VCaP (cell line): Measurements from ENCODE around the gene GZMM.

ENCODE experiments used
- H3K27ac ChIP-seq: fragments of 450-650 bp; 2 replicates; pipeline ENCODE4 v1.5.1; 2017
- TF ChIP-seq, protein P1 (sequence below): fragments of 450-650 bp; conservative IDR thresholded peaks from 2 replicates; pipeline ENCODE4 v1.5.1; 2017; ENCODE audit warnings: mild to moderate bottlenecking, moderate library complexity

The GZMM gene

DNA sequence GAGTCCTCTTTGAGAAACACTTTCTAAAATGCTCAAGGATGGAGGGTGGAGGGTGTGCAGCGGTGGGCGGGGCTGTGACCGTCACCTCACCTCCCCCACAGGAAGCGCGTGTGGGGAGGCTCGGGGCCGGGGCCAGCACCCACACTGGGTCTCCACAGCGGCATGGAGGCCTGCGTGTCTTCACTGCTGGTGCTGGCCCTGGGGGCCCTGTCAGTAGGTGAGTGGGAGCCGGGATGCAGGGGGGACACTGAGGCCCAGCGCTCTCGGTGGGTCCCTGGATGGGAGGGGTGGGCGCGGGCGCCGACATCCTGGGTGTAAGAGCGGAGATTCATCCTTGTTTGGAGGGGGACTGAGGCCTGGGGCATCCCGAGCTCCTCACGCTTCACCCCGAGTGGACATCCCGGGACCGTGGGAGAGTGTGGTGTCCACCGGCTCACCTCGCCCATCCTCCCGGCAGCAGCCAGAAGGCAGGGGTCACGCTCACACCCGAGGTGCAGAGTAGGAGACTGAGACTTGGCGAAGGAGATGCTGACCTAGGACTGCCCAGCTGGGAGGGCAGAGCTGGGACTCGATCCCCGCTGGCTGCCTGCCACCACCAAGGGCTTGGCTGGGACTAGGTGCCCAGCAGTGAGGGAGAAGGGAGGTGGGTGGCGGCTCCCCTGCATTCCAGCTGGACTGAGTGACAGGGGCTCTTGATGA is at the start of gene GZMM:
TSS of gene GZMM (plus strand) at position 144 of the 699 bp plus-strand sequence. CDS start at position 163, 19 bp downstream.
- TF ChIP-seq, protein P1, sequence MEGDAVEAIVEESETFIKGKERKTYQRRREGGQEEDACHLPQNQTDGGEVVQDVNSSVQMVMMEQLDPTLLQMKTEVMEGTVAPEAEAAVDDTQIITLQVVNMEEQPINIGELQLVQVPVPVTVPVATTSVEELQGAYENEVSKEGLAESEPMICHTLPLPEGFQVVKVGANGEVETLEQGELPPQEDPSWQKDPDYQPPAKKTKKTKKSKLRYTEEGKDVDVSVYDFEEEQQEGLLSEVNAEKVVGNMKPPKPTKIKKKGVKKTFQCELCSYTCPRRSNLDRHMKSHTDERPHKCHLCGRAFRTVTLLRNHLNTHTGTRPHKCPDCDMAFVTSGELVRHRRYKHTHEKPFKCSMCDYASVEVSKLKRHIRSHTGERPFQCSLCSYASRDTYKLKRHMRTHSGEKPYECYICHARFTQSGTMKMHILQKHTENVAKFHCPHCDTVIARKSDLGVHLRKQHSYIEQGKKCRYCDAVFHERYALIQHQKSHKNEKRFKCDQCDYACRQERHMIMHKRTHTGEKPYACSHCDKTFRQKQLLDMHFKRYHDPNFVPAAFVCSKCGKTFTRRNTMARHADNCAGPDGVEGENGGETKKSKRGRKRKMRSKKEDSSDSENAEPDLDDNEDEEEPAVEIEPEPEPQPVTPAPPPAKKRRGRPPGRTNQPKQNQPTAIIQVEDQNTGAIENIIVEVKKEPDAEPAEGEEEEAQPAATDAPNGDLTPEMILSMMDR = no peak
- no peak within 1 kb of the TSS for H3K27ac ChIP-seq

DNA sequence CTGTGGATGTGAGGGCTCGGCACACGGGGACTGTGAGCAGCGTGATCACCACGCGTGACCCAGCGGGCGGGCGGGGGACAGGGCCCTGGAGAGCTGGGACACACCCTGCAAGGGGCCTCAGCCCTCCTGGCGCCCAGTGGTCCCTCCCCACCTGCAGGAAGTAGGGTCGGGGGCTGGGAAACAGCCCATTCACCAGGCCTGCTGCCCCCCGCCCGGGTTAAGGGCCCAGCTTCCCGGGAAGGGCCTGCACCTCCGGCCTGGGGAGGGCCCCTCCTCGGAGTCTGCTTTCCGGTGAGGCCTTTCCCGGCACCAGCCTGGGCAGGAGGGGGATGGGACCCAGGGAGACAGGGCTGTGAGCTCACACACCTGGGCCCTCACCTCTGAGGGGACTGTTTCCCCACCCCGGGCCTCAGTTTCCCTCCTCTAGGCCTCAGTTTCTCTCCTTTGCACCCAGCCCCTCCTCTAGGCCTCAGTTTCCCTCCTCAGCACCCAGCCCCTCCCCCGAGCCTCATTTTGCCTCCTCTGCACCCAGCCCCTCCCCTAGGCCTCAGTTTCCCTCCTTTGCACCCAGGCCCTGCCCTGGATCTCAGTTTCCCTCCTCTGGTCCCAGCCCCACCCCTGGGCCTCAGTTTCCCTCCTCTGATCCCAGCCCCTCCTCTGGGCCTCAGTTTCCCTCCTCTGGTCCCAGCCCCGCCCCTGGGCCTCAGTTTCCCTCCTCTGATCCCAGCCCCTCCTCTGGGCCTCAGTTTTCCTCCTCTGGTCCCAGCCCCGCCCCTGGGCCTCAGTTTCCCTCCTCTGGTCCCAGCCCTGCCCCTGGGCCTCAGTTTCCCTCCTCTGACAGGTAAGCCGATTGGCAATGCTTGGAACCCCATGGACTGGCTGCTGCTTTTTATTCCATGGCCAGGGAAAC is 49.4 kb upstream of the GZMM start:
- TF ChIP-seq, protein P1 = no peak
- no peak overlapping the region for H3K27ac ChIP-seq

DNA sequence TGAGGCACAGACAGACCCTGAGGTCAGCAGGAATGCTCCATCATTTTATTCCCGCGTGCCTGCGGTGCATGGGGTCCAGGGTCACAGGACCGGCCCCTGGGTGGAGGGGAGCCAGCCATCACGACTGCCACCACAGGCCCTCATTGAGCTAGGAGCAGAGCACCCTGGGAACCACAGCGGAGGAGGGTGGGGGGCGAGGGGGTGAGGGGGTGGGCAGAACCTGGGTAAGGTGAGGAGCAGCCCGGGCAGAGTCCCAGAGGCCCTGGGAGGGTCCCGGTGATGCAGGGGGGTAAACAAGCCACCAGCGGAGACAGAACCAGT is 48.8 kb upstream of the GZMM start:
- TF ChIP-seq, protein P1 = no peak
- H3K27ac ChIP-seq = no peak overlapping the region

DNA sequence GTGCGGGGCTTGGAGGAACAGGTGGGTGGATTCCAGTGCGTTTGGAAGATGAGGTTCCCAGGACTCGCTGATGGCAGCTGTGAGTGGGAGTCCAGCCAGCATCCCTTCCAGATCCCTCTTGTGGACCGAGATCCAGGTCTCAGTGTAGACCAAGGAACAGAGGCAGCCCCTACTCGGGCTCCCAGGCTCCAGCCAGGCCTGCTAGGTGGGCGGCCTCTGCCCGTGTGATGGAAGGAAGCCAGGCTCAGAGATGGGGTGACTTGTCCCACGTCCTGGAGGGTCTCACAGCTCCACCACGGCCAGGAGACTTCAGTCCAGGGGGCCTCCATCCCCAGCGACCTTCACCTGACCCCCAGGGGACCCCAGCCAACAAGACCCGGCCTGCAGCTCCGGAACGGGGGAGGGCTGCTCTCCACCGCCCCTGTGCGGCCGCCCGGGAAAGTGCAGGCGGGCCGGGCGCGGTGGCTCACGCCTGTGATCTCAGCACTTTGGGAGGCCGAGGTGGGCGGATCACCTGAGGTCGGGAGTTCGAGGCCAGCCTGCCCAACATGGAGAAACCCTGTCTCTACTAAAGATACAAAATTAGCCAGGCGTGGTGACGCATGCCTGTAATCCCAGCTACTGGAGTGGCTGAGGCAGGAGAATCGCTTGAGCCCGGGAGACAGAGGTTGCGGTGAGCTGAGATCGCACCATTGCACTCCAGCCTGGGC is 48.3 kb upstream of the GZMM start:
- no peak overlapping the region for H3K27ac ChIP-seq
- TF ChIP-seq, protein P1 = peak; percentile 68

DNA sequence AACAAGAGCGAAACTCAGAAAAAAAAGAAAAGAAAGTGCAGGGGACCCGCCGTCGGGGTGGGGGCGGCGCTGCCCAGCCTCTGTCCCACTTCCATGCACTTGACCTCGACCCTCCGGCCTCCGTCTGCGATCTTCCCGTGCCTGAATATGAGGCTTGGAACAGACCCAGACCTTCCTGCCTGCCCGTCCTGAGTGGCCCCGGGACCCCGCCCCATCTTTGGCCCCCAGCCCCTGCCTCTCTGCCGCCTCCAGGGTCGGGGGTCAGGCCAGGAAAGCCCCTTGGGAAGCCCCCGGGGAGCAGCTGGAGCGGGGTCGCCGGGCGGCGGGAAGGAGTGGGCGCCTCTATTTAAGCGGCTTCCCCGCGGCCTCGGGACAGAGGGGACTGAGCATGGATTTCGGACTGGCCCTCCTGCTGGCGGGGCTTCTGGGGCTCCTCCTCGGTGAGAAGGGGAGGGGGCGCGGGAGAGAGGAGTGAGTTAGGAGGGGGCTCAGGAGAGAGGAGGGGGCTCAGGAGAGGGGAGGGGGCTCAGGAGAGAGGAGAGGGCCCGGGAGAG is 47.7 kb upstream of the GZMM start, which contains the start of gene MADCAM1:
TSS of gene MADCAM1 (plus strand) at position 375 of the 554 bp plus-strand sequence. CDS start at position 389, 14 bp downstream.
- no peak within 1 kb of the TSS for H3K27ac ChIP-seq
- TF ChIP-seq, protein P1 = no peak

DNA sequence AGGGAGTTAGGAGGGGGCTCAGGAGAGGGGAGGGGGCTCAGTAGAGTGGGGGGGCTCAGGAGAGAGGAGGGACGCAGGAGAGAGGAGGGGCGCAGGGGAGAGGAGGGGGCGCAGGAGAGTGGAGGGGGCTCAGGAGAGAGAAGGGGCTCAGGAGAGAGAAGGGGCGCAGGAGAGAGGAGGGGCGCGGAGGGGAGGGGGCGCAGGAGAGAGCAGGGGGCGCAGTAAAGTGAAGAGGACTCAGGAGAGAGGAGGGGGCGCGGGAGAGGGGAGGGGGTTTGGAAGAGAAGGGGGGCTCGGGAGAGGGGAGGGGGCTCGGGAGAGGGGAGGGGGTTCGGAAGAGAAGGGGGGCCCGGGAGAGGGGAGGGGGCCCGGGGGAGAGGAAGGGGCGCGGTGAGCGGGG is 46.9 kb upstream of the GZMM start:
- TF ChIP-seq, protein P1 = no peak
- no peak overlapping the region for H3K27ac ChIP-seq
